ENCODE measurements around the gene ZFYVE9. TPM values are rescaled to one million over a fixed set of nuclear protein-coding genes. Genes with fewer than 3 reads are reported as not detected.

Gene ZFYVE9
- total RNA-seq, 6 experiments from 2014 or later = 15.4 to 18.9 (median 17.4) TPM

DNA sequence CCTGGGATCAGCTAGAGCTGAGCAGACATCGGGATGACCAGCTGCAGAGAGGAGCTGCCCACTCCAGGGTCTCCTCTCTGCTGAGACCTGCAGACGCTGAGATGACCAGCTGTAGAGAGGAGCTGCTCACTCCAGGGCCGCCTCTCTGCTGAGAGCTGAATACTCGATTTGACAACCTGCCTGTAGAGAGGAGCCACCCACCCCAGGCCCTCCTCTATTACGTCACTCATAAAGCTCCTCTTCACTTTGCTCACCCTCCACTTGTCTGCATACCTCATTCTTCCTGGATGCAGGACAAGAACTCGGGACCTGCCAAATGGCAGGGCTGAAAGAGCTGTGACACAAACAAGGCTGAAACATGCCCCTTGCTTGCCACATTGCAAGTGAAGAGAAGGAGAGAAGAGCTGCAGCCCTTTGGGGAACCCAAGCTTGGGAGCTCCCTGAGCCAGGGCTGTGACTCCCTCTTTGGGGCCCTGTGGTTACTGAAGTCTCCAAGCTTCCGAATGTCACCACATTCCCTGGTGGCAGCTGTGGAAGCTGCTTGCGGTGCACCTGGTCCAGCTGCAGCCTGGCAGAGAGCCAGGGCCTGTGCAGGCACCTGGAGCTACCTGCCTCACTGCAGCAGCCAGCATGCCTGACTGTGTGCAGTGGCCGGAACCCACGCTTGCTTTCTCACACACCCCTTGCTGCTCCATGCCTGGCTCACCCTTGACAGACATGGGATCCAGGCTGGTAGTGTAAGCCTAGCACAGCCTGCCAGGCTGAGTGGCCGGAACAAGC, 164.5 kb downstream of the ZFYVE9 start:
- DNase-seq = no peak
- Mint-ChIP-seq H3K4me1 (ENCODE audit: low read depth) (peaks cover 9% of the 10 kb centered on the region), H3K36me3 (ENCODE audit: low read depth) (peaks cover 13% of the 10 kb centered on the region; the same call in 1 of the 2 replicates), H3K9me3 (no peaks in the 10 kb centered on the region), H3K27me3 (ENCODE audit: insufficient read depth) (no peaks in the 10 kb centered on the region; the same call in 1 of the 2 replicates), H3K4me3 (no peak overlapping the region), H3K27ac (no peak overlapping the region)
- TF ChIP-seq, protein P1, sequence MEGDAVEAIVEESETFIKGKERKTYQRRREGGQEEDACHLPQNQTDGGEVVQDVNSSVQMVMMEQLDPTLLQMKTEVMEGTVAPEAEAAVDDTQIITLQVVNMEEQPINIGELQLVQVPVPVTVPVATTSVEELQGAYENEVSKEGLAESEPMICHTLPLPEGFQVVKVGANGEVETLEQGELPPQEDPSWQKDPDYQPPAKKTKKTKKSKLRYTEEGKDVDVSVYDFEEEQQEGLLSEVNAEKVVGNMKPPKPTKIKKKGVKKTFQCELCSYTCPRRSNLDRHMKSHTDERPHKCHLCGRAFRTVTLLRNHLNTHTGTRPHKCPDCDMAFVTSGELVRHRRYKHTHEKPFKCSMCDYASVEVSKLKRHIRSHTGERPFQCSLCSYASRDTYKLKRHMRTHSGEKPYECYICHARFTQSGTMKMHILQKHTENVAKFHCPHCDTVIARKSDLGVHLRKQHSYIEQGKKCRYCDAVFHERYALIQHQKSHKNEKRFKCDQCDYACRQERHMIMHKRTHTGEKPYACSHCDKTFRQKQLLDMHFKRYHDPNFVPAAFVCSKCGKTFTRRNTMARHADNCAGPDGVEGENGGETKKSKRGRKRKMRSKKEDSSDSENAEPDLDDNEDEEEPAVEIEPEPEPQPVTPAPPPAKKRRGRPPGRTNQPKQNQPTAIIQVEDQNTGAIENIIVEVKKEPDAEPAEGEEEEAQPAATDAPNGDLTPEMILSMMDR (IDR thresholded peaks at IDR 0.05) = no peak

DNA sequence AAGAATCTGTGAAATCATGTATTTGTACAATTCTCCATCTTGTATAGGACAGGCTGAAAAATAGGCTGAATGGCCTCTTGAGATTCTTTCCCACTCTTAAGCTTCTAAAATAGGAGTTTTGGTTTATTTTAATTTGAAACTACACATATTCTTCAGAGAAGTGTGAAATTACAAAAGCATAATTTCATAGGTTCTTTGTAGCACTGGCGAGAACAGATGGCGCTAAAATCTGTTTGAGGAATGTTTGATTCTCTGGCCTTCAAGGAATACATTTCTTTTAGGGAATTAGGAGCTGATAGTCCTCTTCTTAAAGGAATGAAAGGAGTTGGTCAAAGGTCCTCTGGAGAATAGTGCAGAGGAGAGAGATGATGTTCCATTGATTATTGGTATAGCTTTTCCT, 179.2 kb downstream of the ZFYVE9 start:
- TF ChIP-seq, protein P1 (IDR thresholded peaks at IDR 0.05) = no peak
- no peak overlapping the region for H3K4me3 Mint-ChIP-seq
- no peak overlapping the region for H3K27ac Mint-ChIP-seq
- no peaks in the 10 kb centered on the region; the same call in 1 of the 2 replicates for H3K36me3 Mint-ChIP-seq (ENCODE audit: low read depth)
- no peaks in the 10 kb centered on the region for H3K27me3 Mint-ChIP-seq (ENCODE audit: insufficient read depth)
- H3K9me3 Mint-ChIP-seq = no peaks in the 10 kb centered on the region
- DNase-seq = no peak
- H3K4me1 Mint-ChIP-seq (ENCODE audit: low read depth) = no peaks in the 10 kb centered on the region; the same call in 1 of the 2 replicates

DNA sequence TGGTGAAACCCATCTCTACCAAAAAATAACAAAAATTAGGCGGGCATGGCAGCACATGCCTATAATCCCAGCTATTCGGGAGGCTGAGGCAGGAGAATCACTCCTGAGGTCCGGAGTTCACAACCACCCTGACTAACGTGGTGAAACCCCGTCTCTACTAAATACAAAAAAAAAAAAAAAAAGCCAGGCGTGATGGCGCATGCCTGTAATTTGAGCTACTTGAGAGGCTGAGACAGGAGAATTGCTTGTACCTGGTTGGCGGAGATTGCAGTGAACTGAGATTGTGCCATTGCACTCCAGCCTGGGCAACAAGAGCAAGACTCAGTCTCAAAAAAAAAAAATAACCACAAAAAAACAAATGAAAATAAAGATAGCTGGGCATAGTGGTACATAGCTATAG, 181.8 kb downstream of the ZFYVE9 start:
- Mint-ChIP-seq H3K9me3 (no peaks in the 10 kb centered on the region), H3K27ac (no peak overlapping the region), H3K4me1 (ENCODE audit: low read depth) (peaks cover 9% of the 10 kb centered on the region), H3K27me3 (ENCODE audit: insufficient read depth) (no peaks in the 10 kb centered on the region), H3K4me3 (no peak overlapping the region), H3K36me3 (ENCODE audit: low read depth) (no peaks in the 10 kb centered on the region; the same call in 1 of the 2 replicates)
- no peak for DNase-seq
- TF ChIP-seq, protein P1 (IDR thresholded peaks at IDR 0.05) = no peak

DNA sequence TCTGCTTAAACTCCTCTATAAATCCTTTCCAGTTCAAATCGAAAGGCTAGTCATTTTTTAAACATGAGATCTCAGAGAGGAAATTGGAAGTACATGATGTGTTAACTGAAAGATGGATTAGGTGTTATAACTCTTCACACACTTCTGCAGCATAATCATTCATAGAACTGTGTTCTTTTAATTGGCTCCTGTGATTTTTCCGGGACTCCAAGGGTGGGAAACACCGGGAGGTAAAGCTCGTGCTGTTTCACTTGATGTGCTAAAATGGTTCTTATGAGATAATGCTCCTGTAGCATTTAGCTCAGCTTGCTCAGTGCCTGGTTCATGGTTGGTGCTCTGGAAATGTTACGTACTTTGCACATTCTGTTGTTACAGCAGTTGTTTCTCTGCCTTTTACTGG, 183.9 kb downstream of the ZFYVE9 start:
- DNase-seq = no peak
- H3K9me3 Mint-ChIP-seq = no peaks in the 10 kb centered on the region
- no peak overlapping the region for H3K4me3 Mint-ChIP-seq
- no peaks in the 10 kb centered on the region; the same call in 1 of the 2 replicates for H3K36me3 Mint-ChIP-seq (ENCODE audit: low read depth)
- no peaks in the 10 kb centered on the region for H3K27me3 Mint-ChIP-seq (ENCODE audit: insufficient read depth)
- TF ChIP-seq, protein P1 (IDR thresholded peaks at IDR 0.05) = no peak
- H3K4me1 Mint-ChIP-seq (ENCODE audit: low read depth) = peaks cover 12% of the 10 kb centered on the region
- no peak overlapping the region for H3K27ac Mint-ChIP-seq

DNA sequence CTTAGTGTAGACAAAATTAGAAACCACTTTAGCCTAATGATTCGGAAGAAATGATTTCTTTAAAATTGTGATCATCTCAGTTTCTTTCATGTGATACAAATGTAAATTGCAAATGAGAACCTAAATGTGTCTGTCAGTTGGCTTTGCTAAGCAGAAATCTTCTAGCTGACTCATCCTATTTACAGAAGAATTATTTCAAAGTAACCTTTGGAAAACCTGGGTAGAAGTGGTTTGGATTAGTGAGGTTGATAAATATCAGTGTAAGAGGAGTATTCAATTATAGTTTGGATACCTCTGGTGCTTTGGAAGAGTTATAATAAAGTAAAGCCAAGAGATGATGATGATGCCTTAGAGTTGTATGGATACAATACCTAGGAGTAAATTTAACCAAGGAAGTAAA, 186.7 kb downstream of the ZFYVE9 start:
- Mint-ChIP-seq H3K27ac (no peak overlapping the region), H3K27me3 (ENCODE audit: insufficient read depth) (no peaks in the 10 kb centered on the region), H3K36me3 (ENCODE audit: low read depth) (no peaks in the 10 kb centered on the region), H3K9me3 (no peaks in the 10 kb centered on the region), H3K4me3 (no peak overlapping the region), H3K4me1 (ENCODE audit: low read depth) (peaks cover 12% of the 10 kb centered on the region)
- DNase-seq = no peak
- TF ChIP-seq, protein P1 (IDR thresholded peaks at IDR 0.05) = no peak
